GM18858 (cell line): ENCODE measurements around the gene SORCS2.

Experiments
- ATAC-seq: cut with Tn5 transposase; IDR thresholded peaks from one replicate; pipeline ENCODE4 v1.9.1; 2021; ENCODE audit not compliant: unreplicated experiment

SORCS2 gene

DNA sequence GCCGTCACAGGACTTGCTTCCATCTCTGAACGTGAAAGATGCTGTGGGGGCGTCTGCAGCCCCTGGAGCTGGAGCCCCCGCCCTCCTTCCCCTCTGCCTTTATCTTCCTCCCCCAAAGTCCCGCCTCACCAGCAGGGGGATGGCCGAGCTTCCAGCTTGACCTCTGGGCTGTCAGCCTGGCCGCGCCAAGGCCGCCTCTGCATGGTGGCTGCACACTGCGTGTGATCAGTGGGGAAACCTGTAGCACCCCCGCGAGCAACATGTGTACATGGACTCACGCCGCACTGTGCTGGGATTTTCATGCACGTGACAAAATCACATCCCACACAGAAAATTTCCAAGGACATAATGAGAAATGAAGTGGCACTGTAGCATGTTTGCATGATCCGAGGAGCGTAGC, 268.9 kb downstream of the SORCS2 start:
- ATAC-seq, result no peak

DNA sequence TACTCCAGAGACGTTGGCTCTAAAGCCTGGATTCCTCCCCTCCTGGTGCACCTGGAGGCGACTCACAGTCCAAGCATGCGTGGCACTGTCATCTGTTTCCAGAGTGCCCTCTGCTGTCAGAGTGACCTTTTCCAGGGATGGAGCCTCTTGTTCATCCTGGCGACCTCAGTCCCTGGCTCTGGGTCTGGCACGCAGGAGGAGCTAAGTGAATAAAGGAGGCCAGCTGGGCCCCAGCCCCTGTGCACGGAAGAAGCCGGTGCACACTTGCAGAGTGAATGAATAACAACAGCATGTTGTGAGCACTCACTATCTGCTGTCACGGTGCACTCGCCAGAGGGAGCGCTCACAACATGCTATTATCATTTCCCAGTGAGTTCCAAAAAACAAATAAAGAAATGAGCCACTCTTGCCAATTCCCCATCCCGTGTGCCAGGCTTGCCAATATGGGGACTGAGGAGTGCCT, 270.2 kb downstream of the SORCS2 start:
- ATAC-seq, result no peak

DNA sequence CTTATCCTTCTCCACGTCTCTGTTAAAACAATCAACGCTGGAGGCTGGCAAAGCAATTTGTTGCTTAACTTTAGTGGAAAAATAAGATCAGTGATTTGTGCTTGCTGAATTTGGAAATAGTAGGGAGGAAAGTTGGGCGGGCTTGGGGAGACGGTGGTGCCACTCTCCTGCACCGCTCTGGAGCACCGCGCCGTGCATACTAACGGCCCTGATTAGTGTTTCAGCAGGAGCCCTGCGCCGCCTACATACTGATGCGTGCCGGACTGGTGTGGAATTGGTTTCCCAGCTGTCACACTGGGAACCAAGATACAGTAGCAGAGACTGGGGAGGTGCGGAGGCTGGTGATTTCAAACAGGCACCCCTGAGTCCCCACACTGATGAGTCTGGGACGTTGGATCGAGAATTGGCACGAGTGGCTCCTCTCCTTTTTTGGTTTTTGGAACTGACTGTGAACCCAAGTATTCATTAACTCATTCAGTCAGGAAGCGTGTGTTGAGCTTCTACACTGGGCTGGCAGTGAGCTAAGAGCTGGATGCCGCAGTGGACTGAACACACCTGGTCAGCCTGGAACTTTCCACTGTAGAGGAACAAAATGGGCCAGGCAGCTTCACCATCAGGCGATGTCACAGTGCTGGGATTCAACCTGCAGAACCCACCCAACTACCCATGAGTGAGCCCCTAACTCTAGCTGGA, 271.4 kb downstream of the SORCS2 start:
- no peak for ATAC-seq

DNA sequence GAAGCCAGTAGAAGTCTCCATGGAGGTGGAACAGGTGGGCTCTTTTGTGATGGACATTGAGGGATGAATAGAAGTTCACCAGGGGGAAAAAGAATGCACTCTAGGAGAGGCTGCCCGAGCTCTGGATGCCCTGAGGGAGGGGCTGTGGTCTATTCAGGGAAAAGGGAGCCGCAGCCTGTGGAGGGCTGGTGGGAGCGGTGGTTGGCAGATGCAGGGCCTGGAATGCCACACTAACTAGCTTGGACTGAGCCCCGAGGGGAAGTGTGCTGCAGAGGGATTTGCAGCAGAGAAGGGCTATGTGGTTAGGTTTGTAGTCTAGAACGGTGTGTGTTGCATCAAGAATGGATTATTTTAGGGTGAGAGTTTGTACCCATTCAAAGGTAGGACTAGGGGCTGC, 271.9 kb downstream of the SORCS2 start:
- no peak for ATAC-seq

DNA sequence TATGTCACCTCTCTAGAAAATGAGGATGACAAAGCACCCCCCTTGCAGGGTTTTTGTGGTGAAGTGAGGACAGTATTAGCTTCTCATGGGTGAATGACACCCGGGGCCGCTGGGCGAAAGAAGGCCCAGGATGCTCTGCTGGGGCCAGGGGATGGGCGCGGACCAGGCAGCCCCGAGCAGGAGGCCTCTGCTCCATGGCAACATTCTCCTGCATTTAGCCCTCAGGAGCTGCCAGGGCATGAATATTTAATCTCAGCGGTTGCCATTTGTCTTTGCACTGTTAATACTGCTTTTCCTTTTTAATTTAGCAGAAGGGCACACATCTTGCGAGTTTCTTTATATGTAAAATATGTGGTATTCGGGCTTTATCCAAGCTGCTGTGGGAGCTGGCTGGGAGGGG, 272.7 kb downstream of the SORCS2 start:
- no peak for ATAC-seq

DNA sequence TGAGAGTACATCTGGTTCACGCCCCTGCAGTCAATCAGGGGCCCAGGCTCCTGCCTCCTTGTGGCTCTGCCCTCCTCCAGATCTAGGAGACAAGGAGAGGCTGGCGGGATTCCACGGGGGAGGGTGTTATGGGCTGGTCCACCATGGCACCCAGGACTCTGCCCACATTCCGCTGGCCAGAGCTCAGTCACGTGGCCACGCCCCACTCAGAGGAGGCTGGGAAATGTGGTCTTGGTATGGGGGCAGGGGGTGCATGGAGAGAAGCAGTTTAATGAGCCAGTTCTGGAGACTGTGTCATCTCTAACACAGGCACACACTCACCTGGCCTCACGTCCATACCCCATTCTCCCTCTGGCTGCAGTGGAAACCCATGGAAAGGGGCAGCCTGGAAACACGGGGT, 273.9 kb downstream of the SORCS2 start:
- ATAC-seq, result no peak

DNA sequence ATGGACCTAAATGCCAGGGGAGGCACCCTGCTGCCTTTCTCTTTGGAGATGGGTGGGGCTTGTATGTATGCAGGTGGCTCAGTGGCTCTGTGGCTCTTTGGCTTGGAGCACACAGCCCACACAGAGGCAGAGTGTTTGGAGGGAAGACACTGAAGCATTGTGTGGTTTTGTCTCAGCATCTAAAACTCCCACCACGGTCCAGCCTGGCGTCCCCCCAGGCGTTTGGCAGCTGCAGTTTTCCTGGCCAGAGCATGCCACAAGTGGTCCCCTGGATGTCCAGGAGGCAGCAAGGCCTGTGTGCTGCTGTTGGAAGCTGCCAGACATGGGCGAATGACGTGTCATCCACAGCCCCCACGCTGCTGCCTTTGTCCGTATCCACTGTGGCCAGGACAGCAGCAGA, 274.6 kb downstream of the SORCS2 start:
- no peak for ATAC-seq

DNA sequence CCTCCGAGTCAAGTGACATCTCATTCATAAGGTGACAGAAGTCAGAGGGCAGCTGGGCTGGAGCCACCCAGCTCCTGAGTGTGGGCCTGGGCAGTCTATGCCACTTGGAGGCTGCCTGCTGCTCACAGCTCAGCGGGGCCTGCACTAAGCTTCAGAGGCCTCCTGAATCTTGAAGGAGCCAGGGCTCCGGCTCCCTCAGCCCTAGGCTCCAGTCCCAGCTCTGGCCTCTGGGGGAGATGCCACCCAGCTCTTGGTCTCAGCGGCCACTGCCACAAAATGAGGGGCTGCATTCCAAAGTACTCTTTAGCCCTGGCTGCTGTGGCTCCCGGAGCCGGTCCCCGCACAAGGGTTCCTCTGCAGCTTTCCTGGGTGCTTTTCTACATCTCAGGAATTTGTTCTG, 275.1 kb downstream of the SORCS2 start:
- no peak for ATAC-seq

DNA sequence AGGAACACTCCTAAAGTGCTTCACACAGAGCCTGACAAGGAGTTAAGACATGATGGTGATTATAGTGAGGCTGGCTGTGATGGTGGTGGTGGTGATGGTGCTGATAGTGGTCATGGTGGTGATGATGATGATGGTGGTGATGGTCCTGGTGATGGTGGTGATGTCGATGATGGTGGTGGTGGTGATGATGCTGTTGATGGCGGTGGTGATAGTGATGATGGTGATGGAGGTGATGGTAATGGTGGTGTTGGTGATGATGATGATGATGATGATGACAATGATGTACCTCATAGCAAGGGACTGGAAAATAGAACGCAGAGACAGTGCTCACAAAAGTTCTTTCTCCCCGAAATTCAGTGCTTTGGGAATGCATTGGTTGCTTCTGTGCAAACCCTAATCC, 276.7 kb downstream of the SORCS2 start:
- ATAC-seq, result no peak

DNA sequence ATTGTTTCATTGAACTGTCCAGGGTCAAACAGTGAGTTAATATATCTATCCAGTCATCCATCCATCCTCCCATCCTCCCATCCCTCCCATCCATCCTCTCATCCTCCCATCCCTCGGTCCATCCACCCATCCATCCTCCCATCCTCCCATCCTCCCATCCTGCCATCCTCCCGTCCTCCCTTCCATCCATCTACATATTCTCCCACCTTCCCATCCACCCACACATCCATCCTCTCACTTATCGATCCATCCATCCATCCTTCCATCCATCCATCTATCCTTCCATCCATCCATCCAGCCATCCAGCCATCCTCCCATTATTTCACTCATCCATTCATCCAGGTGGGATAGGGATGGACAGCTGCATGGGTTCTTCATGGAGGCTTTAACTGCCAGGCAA, 277.8 kb downstream of the SORCS2 start:
- no peak for ATAC-seq

DNA sequence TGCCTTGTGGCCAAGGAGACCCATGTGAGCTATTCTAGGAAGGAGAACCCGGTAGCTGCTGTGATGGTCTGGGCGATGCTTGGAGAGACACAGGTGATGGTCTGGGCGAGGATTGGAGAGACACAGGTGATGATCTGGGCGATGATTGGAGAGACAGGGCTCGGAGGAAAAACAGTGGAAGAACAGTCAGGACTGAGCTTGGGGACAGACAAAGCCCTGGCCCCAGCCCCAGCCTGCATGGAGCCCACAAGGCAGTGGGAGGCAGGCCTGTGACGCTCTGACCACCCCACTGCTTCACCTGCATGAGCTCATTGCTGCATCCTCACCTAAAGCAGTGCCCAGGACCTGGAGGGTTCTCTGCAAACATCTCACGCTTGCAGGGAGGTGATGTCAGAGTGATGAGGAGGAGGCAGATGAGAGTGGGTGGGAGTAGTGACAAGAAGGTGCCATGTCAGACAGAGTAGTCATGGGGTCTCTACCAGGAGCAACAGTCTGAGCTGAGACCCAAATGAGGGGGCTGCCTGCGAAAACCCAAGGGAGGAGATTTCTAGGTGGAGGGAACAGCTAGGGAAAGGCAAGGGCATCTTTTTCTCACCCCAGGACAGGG, 278.3 kb downstream of the SORCS2 start:
- ATAC-seq, result no peak

DNA sequence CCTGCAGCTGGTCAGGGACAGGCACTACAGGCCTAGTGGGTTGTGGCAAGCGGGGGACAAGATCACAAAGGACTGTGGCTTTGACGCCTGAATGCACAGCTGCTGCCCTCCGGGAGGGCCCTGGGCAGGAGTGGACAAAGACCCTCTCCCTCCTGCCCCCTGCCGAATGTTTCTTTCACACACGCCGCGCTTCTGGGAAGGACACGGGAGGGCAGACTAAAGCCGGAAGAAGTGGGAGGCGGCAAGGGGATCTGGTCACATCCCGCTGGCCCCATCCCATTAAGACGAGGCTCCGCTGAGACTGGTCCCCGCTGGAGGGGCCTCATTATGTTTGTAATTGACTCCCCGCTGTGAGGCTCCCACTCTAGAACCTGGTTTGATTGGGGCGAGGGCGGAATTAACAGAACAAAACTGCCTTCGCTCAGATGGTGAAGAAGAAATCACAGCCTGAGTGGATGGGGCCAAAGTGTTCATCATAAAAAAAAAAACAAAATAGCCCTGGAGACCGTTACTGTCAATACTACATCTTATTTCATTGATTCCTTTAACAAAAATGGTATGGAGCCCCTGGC, 280.2 kb downstream of the SORCS2 start:
- no peak for ATAC-seq

DNA sequence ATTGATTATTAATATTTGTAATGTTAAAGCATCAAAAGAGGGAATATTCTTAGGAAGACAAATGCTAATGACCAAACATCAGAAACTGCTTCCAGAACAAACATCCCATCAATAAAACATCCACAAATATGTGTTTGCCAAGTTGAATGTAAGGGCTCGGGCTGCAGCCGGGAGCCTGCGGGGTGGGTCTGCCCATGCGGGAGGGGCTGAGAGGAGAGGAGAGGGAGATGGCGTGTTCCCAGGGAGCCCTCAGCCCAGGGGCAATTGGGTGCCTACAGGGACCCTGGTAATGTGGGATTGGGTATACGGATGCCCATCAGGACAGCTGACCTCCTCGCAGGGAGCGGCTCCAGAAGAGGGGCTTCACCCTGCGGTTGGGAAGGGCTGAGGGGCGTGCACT, 280.7 kb downstream of the SORCS2 start:
- no peak for ATAC-seq

DNA sequence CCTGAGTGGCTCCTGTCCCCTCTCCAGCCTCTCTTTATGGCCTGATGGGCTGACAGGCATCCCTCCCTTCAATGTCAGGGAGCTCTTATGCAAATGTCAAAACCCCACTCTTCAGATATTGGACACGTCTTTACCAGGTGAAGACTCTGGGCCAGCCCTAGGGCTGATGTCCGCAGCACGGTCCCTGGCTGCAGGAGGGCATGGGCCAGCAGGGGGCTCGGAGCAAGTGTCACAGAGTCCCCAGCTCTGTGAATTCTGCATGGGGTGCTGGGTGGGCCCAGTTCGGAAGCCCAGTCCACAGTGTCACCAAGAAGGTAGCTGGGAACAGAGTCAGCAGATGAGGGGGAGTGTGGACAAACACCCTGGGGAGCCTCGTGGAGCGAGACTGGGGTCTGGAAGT, 282.0 kb downstream of the SORCS2 start:
- ATAC-seq, result no peak

DNA sequence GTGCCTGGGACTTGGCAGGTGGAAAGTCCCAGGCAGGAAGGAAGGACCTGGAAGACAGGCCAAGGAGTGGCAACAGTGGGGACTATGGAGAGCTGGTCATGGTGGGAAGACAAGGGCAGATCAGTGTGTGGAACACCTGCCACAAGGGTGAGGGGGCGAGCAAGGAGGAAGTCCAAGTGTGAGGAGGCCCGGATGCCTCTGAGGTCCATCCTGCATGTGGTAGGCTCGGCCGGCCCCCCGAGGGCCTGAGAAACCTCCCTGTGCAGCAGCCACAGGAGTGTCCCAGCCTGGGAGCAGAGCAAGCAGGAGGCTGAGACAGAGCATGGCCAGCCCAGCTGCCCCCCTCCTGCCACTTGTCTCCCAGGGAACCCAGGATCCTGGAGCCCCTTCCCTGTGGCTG, 282.9 kb downstream of the SORCS2 start:
- ATAC-seq, result no peak

DNA sequence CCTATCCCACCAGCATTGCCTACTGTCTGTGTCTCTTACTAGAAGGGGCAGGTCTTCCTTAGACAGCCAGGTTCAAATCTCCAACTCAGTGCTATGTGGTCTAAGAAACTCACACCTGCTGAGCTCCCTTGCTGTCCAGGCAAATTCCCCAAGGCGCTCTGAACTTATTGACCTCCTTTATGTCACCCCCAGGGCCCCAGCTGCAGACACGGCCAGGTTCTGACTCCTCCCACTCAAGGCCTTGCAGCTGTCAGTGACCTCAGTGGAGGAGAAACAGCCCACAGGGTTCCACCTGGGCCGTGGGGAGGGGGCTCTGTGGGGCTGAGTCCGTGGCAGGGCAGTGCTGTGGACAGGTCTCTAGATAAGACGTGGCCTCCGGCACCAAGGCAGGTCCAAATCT, 284.5 kb downstream of the SORCS2 start:
- no peak for ATAC-seq

DNA sequence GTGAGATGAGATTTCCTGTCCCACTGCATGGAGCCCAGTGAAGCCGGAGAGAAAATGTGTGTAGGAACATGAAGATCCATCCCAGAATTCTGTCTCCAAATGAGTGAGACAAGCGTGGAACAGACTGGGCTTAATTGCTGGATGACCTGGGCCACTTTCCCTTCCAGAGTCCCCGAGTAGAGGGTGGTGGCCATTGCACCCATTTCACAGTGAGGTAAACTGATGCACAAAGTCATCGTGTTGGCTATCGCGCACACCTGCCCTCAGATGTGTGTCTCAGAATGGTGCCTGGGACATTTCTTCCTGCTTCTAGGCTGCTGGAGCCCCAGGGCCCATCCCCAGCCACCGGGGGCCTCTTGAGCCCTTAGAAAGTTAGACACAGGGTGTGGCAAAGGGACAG, 285.4 kb downstream of the SORCS2 start:
- no peak for ATAC-seq

DNA sequence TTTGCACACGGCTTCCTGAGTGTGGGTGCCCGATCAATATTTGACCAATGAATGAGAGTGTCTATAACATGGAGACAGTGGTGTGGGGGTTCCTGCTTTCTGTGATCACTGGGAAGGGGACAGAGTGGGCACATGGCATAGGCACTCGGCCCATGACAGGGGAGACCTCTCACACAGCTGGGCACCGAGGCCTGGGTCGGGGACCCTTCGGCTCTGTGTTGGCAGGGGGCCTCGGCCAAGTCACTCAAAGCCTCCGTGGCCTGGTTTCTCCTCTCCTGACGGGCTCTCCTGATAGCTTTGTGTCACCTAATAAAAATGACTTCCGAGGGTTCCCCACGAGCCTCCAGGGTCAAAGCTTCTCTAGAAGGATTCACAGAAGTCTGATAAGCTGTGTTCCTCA, 286.3 kb downstream of the SORCS2 start:
- ATAC-seq, result no peak

DNA sequence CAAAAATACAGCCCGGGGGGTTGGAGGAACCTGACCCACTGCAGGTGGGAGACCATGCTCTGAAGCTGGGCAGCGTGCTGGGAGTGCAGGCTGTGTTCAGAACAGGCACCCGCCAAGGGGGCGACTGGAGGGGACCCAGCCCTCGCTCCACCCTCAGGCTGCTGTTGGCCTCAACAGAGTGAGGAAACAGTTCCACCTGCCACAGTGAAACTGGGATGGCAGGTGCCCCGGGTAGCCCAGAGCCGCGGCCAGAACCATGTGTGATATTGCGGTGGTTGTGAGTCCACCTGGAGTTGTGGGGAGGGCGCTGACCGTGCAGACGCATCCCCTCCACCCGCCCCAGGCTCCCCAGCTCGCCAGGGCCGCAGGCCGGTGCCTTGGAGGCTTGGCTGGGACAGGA, 288.1 kb downstream of the SORCS2 start:
- ATAC-seq, result no peak

DNA sequence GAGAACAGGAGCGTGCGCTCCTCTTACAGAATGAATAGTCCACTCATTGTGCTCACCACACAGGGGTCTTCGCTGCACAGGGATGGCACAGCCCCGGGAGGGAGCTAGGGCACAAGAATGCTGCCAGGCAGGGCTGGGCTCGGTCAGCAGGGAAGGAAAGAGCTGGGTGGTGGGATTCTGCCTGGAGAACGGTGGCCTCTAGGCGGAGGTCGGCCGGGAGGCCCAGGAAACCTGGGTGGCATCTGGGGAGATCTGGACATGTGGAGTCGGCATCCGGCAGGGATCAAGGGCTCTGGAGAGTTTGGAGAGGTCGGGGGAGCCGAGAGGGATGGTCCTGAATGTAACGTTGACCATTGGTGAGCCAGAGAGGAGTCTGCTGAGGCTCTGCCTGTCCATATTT, 288.9 kb downstream of the SORCS2 start:
- no peak for ATAC-seq

DNA sequence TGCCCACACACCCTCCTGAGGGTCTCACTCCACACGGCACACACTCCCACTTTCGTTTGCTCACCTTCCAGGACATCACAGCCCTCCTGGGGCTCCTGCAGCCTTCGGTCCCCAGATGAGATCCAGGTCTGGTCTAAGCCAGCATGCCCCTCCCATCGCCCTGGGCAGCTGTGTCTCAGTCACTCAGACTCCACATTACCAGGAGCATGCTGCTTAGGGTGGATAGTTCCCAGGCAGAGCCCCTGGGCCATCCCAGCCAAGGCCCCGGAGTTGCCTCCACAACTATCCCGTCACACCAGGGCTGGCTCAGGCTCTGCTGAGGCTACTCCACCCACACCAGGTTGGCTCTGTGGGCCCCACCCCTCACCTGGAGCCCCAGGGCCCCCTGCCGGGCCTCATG, 292.8 kb downstream of the SORCS2 start:
- no peak for ATAC-seq

DNA sequence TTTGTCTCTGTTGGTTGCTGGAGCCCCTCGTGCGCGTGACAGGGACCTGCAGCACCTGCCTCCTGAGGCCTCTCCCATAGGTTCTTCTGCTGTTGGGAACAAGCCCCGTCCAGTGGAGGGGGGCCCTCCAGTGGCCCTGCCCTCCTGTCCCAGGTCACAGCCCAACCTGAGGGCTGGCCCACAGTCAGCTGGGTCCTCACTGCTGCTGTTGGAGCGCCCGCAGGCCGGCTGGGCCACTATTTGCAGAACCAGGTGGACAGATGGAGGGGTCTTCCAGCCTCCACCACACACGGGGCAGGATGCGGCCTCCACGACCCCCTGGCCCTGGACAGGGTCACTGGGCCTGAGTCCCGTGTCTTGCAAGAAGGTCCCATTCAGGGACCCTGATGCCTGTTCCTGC, 293.8 kb downstream of the SORCS2 start:
- no peak for ATAC-seq

DNA sequence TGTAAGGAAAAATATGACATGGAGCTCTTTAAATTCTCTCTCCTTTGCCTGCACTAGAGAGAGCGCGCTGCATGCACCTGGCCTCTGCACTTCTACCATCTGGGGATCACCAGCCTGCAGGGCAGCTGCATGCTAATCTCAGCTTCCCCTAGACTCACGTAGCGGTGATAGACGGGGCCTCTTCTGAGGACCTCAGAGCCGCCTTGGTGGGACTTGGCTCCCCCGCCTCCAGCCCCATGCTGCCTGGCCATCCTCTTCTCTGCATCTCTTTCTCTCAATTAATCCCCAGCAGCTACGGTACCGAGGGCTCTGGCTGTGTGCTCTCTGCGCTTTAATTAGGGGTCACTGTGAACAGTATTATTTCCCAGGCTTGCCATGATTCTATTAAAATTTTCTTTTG, 295.2 kb downstream of the SORCS2 start:
- no peak for ATAC-seq
